ENCODE results near the gene PACS1. TPM values are rescaled to one million over a fixed set of nuclear protein-coding genes. Genes with fewer than 3 reads are reported as not detected.

PACS1 gene
- total RNA-seq, 3 donors from 2014 or later (not counting 1 experiment from before 2014, with no cell fraction given) = 176 to 204 (median 186) TPM

DNA sequence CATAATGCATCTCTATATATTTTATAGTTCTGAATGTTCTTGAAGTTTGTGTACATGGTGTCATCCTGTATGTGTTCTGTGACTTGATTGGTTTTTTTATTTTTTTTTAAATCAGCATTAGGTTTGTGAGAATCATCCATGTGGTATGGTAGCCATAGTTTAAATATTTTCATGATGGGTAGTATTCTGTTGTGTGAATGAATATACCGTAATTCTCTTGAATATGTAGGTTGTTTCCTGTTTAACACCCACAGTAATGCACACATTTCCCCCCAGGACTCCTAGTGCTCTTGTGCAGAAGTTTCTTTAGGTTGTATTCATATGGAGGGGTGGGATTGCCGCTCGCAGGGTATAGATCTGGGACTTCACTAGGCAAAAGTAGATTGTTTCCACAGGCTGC is 2.0 kb downstream of the PACS1 start:
- 75% methylated on average over 2 of the region's 3 CpGs for WGBS (ENCODE audit: insufficient coverage)
- H3K4me3 Mint-ChIP-seq = peak overlapping the region; percentile 94
- Histone ChIP-seq H3K27ac (ENCODE audit: low read length) (no peak overlapping the region), H3K4me1 (ENCODE audit: control insufficient read depth, insufficient read depth, low read length) (peaks cover 39% of the 10 kb centered on the region), H3K36me3 (ENCODE audit: control insufficient read depth, insufficient read depth, low read length) (peaks cover 37% of the 10 kb centered on the region), H3K9me3 (ENCODE audit: control insufficient read depth, insufficient read depth, low read length) (no peaks in the 10 kb centered on the region), H3K27me3 (ENCODE audit: control insufficient read depth, insufficient read depth, low read length) (no peaks in the 10 kb centered on the region), H3K4me3 (ENCODE audit: low read length) (no peak overlapping the region)
- intact Hi-C loops (cut with micrococcal nuclease) = no loop called here
- H3K4me1 Mint-ChIP-seq = peaks cover 48 to 51% of the 10 kb centered on the region in 2 donors
- H3K36me3 Mint-ChIP-seq = peaks cover 4% of the 10 kb centered on the region
- TF ChIP-seq, protein P1, sequence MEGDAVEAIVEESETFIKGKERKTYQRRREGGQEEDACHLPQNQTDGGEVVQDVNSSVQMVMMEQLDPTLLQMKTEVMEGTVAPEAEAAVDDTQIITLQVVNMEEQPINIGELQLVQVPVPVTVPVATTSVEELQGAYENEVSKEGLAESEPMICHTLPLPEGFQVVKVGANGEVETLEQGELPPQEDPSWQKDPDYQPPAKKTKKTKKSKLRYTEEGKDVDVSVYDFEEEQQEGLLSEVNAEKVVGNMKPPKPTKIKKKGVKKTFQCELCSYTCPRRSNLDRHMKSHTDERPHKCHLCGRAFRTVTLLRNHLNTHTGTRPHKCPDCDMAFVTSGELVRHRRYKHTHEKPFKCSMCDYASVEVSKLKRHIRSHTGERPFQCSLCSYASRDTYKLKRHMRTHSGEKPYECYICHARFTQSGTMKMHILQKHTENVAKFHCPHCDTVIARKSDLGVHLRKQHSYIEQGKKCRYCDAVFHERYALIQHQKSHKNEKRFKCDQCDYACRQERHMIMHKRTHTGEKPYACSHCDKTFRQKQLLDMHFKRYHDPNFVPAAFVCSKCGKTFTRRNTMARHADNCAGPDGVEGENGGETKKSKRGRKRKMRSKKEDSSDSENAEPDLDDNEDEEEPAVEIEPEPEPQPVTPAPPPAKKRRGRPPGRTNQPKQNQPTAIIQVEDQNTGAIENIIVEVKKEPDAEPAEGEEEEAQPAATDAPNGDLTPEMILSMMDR (IDR thresholded peaks at IDR 0.05) = no peak
- no peak for DNase-seq
- H3K27ac Mint-ChIP-seq = peak overlapping the region; percentile 89 to 91
- no peaks in the 10 kb centered on the region for H3K27me3 Mint-ChIP-seq (ENCODE audit: low read depth in 2 of 2)
- no peaks in the 10 kb centered on the region for H3K9me3 Mint-ChIP-seq
- ATAC-seq = no peak

DNA sequence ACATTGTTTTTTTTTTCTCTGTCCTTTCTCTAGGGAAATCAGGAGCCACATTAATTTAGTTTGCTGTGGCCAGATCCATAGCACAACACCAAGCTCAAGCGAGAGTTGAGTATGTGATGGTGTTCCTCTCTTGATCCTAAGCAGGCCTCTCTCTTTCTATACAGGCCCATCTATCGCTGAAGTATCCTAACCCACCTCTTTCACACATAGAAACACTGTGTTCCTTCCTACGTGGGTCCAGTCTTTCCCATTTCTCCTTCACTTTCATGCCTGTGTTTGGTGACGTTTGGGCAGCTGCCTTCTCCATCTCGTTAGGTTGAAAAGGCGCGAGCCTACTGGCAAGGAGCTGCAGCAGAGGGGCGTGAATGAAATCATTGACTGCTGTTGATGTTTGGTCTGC is 2.4 kb downstream of the PACS1 start:
- Histone ChIP-seq H3K4me1 (ENCODE audit: control insufficient read depth, insufficient read depth, low read length) (peaks cover 39% of the 10 kb centered on the region), H3K4me3 (ENCODE audit: low read length) (no peak overlapping the region), H3K36me3 (ENCODE audit: control insufficient read depth, insufficient read depth, low read length) (peaks cover 33% of the 10 kb centered on the region), H3K27me3 (ENCODE audit: control insufficient read depth, insufficient read depth, low read length) (no peaks in the 10 kb centered on the region), H3K9me3 (ENCODE audit: control insufficient read depth, insufficient read depth, low read length) (no peaks in the 10 kb centered on the region), H3K27ac (ENCODE audit: low read length) (no peak overlapping the region)
- H3K4me3 Mint-ChIP-seq = peak overlapping the region; percentile 94
- H3K36me3 Mint-ChIP-seq = peaks cover under 1% of the 10 kb centered on the region
- WGBS (ENCODE audit: insufficient coverage) = 83% methylated on average over 8 of the region's 8 CpGs
- ATAC-seq (no peak), DNase-seq (no peak)
- intact Hi-C loops (cut with micrococcal nuclease) = no loop called here
- H3K27me3 Mint-ChIP-seq (ENCODE audit: low read depth in 2 of 2) = no peaks in the 10 kb centered on the region
- H3K27ac Mint-ChIP-seq = peak overlapping the region; percentile 89 to 91
- no peaks in the 10 kb centered on the region for H3K9me3 Mint-ChIP-seq
- TF ChIP-seq, protein P1 (IDR thresholded peaks at IDR 0.05) = no peak
- peaks cover 45 to 47% of the 10 kb centered on the region in 2 donors for H3K4me1 Mint-ChIP-seq

DNA sequence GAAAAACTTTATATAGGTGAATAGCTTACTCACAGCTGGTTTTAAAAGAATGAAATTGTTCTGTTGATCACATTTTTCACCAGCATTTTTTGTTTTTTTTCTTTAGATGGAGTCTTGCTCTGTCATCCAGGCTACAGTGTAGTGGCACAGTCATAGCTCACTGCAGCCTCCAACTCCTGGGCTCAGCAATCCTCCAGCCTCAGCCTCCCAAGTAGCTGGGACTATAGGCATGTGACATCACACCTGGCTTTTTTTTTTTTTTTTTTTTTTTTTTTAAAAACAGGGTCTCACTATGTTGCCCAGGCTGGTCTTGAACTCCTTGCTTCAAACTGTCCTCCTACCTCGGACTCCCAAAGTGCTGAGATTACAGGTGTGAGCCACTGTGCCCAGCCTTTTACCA is 3.6 kb downstream of the PACS1 start:
- H3K27ac Mint-ChIP-seq = peak overlapping the region; percentile 89 to 91
- no CpG with 5 or more reads among the region's 1 CpG for WGBS (ENCODE audit: insufficient coverage)
- no peaks in the 10 kb centered on the region for H3K27me3 Mint-ChIP-seq (ENCODE audit: low read depth in 2 of 2)
- Histone ChIP-seq H3K36me3 (ENCODE audit: control insufficient read depth, insufficient read depth, low read length) (peaks cover 21% of the 10 kb centered on the region), H3K4me3 (ENCODE audit: low read length) (no peak overlapping the region), H3K27me3 (ENCODE audit: control insufficient read depth, insufficient read depth, low read length) (no peaks in the 10 kb centered on the region), H3K9me3 (ENCODE audit: control insufficient read depth, insufficient read depth, low read length) (no peaks in the 10 kb centered on the region), H3K27ac (ENCODE audit: low read length) (no peak overlapping the region), H3K4me1 (ENCODE audit: control insufficient read depth, insufficient read depth, low read length) (peaks cover 34% of the 10 kb centered on the region)
- H3K4me3 Mint-ChIP-seq = no peak overlapping the region
- no peak for DNase-seq
- no peak for ATAC-seq
- peaks cover 45 to 46% of the 10 kb centered on the region in 2 donors for H3K4me1 Mint-ChIP-seq
- no peaks in the 10 kb centered on the region for H3K36me3 Mint-ChIP-seq
- no peaks in the 10 kb centered on the region for H3K9me3 Mint-ChIP-seq
- intact Hi-C loops (cut with micrococcal nuclease) = no loop called here
- TF ChIP-seq, protein P1 (IDR thresholded peaks at IDR 0.05) = no peak

GRCh38 chr11:66075273-66075672 is 5.2 kb downstream of the PACS1 start:
- intact Hi-C loops (cut with micrococcal nuclease) = no loop called here
- H3K4me3 Mint-ChIP-seq = no peak overlapping the region
- H3K27ac Mint-ChIP-seq = no peak overlapping the region
- Histone ChIP-seq H3K27me3 (ENCODE audit: control insufficient read depth, insufficient read depth, low read length) (no peaks in the 10 kb centered on the region), H3K4me1 (ENCODE audit: control insufficient read depth, insufficient read depth, low read length) (peaks cover 35% of the 10 kb centered on the region), H3K9me3 (ENCODE audit: control insufficient read depth, insufficient read depth, low read length) (no peaks in the 10 kb centered on the region), H3K4me3 (ENCODE audit: low read length) (no peak overlapping the region), H3K27ac (ENCODE audit: low read length) (no peak overlapping the region), H3K36me3 (ENCODE audit: control insufficient read depth, insufficient read depth, low read length) (peaks cover 19% of the 10 kb centered on the region)
- DNase-seq (no peak), ATAC-seq (no peak)
- H3K4me1 Mint-ChIP-seq = peaks cover 49 to 51% of the 10 kb centered on the region in 2 donors
- 94% methylated on average over 4 of the region's 4 CpGs for WGBS (ENCODE audit: insufficient coverage)
- H3K9me3 Mint-ChIP-seq = no peaks in the 10 kb centered on the region
- TF ChIP-seq, protein P1 (IDR thresholded peaks at IDR 0.05) = no peak
- no peaks in the 10 kb centered on the region for H3K36me3 Mint-ChIP-seq
- H3K27me3 Mint-ChIP-seq (ENCODE audit: low read depth in 2 of 2) = no peaks in the 10 kb centered on the region
